GM18870 (cell line): Measurements from ENCODE around the gene METTL26.

Experiments
- ATAC-seq: cut with Tn5 transposase; IDR thresholded peaks from one replicate; pipeline ENCODE4 v1.9.1; 2021; ENCODE audit warnings: moderate library complexity; ENCODE audit not compliant: unreplicated experiment

Gene METTL26

DNA sequence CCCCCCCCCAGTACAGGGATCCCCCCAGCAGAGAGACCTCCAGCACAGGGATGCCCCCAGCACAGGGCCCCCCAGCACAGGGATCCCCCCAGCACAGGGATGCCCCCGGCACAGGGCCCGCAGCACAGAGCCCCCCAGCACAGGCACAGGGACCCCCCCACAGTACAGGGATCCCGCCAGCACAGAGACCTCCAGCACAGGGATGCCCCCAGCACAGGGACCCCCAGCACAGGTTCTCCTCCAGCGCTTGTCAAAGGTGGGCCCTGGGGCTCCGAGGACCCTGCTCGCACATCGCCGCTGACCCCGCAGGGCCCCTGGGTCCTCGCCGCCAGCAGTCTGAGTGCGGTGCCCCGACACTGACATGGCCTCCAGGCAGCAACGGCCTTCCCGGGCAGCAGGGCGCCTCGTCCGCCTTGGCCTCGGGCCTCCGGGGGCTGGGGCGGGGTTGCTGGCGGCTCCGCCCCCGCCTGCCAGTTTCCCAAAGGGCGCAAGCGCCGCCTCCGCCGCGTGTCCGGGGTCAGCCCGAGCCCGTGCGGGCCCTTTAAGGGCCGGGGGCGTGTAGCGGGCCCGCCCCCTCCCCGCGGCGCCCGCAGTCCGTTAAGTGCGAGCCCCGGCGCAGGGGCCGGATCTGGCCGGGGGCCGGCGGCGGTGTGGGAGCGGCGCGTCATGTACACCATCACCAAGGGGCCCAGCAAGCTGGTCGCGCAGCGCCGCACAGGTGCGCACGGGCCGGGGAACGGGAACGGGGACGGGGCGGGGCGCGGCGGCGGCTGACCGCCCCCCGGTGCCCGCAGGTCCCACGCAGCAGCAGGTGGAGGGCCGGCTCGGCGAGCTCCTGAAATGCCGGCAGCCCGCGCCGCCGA lies 5.5 kb upstream of the METTL26 start, which contains the start of gene MCRIP2:
Gene MCRIP2 (plus strand): TSS at position 503 of the 863 bp plus-strand sequence. CDS start 164 bp downstream, at position 667.
- ATAC-seq = no peak

DNA sequence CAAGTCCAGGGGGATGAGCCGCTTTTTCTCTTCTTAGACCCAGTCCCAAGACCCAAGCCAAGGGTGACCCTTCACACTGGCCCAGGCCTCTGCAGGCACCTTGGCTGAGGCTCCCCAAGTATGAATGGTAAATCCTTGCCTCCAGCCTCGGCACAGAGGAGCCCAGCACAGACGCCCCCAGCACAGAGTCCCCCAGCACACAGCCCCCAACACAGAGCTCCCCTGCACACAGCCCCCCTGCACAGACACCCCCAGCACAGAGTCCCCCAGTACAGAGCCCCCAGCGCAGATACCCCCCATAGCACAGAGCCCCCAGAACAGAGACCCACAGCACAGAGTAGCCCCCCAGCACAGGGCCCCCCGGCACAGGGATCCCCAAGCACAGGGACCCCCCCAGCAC lies 4.5 kb upstream of the METTL26 start:
- ATAC-seq = no peak

DNA sequence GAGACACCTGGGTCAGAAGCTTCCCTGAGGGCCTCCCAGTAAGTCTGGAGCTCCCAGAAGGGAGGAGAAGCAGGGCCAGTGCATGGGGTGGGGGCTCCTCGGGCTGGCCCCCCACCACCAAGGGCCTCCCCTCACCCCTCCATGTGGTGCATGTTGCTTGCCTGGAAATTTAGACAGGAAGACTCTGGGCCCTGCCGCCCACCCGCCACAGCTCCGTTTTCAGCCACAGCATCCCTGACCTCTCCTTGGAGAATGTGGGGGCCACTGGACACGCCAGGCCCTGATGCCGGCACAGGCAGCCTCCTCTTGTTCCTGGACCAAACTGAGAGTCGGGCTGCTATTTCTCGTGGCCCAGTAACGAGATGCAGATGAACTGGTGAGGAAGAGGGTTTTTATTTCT lies 2.7 kb upstream of the METTL26 start:
- ATAC-seq = no peak

DNA sequence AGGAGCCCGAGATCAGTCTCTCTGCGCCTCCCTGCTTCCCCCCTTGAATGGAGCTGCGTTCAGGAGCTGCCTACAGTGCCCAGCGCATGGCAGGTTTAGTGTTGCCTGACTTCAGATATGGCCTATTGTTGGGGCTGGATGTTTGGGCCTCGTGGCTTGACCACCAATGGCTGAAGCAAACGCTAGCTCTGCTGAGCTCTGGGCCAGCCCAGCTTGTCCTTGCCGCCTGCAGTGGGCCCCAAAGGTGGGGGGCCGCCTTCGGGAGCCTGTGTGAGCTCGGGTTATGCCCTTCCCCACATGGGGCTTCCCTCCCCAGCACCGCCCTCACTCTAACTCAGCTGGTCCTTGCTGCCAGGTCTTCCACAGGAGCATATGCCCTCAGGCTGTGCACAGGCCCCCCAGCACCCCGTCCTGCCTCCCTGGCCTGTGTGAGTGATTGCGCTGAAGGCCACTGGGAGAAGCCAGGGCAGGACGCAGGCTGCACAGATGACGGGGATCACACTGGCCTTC lies 2.0 kb upstream of the METTL26 start:
- ATAC-seq = no peak

DNA sequence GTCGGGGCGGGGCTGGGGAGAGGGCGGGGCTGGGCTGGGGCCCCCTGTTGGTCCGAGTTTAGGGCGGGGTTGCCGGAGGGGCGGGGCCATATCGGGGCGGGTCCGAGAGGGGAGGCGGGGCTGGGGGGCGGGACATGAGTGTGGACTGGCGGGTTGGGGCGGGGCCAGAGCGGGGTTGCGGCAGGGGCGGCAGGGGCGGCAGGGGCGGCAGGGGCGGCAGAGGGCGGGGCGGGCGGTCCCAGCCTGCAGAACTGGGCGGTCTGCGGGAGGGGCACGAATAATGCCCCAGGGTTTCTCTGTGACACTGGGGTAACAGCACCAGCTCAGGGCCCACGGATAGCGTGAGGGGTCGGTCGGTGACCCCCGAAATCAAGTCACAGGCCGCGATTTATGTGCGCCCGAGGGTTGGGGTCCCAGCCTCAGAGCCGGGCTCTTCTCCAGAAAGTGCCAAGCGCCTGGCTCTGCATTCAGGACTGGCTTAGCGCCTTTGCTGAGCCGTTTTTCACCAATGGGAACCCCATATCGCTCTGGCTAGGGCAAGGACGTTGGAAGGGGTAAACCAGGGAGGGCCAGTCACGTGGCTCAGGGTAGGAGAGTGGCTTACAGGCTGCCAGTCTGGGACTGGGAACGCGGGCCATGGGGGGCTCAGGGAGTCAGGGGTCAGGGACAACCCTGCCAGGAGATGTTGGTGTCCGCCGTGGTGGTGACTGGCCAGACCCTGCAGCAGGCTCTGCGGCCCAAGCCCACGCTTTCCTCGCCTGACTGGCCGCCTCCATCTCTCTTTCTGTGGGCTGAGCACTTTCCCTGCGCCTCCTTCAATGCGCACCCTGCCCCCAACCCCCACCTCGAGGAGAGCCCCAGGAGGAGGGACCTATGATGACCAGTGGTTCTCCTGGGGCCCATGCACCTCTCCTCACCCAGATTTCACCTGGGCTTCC lies 1.2 kb upstream of the METTL26 start:
- ATAC-seq = no peak

DNA sequence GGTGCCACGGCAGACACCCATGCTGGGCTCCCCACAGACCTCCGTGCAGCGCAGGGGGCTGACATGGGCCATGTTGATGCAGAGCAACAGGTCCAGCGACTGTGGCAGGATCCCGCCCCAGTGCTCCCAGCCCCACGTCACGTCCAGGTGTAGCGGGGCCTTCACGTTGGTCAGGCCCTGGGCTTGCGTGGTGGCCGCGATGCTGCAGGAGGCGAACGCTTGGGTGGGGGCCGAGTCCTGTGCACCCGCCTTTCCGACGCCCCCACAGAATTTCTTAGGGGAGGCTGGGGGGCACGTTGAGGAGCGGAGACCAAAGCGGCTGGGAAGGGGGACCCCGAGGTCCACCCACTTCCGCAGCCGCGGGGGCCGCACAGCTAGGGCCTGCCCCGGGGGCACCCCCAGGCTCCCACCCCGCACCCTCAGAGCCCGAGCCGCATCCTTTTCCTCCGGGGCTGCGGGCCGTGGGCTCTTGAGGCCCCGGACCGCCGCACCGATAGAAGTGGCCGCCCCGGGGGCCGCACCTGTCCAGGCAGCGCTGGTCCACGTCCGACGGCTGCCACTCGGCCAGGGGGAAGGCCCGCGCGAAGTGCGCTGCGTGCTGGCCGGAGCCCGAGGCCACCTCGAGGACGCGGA lies 416 bp downstream of the METTL26 start:
- no peak for ATAC-seq

DNA sequence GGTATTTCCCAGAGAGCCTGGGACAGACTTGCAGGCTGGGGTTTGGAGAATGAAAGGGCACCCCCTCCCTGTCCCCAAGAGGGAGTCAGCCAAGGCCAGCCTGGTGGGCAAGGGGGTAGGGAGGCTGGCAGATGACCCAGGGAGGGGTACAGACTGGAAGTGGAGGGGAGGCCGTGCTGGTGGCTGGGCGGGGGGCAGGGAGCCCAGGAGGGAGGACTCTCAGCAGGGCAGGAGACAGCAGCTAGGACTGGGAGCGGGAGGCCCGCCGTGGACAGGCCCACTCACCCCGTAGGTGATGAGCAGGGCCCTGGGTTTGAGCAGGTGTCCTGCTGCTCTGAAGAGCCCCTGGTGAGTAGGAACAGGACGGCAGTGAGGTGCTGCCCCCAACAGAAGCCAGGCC lies 1.1 kb downstream of the METTL26 start:
- no peak for ATAC-seq

DNA sequence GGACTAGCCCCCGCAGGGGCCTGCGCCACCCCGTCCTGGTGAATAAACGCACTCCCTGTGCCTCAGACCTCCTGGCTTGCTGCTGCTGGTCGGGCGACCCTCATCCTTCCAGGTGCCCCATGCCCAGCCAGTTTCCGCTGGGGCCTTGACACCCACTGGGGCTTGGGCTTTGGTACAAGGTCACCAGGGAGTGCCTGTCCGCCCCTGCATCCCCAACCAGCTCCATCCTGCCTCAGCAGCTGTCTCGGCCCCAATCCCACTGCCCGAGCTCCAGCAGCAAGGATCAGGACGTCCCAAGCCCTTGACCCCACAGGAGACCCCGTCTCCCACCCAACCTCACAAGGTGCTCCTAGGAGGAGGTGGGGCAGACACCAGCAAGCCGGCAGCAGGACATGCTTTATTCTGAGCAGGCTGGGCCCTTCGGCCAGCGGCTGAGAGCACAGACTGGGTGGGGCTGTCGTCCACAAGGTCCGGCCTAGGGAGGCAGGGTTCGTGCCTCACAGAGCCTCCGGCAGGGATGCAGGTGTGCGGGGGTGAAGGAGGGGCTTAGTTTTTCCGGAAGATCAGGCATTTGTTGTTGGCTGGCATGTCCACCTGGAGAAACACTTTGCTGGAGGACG lies 1.9 kb downstream of the METTL26 start:
- no peak for ATAC-seq

DNA sequence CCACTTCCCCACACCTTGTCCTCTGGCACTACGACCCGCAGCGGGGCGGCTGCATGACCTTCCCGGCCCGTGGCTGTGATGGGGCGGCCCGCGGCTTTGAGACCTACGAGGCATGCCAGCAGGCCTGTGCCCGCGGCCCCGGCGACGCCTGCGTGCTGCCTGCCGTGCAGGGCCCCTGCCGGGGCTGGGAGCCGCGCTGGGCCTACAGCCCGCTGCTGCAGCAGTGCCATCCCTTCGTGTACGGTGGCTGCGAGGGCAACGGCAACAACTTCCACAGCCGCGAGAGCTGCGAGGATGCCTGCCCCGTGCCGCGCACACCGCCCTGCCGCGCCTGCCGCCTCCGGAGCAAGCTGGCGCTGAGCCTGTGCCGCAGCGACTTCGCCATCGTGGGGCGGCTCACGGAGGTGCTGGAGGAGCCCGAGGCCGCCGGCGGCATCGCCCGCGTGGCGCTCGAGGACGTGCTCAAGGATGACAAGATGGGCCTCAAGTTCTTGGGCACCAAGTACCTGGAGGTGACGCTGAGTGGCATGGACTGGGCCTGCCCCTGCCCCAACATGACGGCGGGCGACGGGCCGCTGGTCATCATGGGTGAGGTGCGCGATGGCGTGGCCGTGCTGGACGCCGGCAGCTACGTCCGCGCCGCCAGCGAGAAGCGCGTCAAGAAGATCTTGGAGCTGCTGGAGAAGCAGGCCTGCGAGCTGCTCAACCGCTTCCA lies 2.6 kb downstream of the METTL26 start:
- ATAC-seq = no peak

DNA sequence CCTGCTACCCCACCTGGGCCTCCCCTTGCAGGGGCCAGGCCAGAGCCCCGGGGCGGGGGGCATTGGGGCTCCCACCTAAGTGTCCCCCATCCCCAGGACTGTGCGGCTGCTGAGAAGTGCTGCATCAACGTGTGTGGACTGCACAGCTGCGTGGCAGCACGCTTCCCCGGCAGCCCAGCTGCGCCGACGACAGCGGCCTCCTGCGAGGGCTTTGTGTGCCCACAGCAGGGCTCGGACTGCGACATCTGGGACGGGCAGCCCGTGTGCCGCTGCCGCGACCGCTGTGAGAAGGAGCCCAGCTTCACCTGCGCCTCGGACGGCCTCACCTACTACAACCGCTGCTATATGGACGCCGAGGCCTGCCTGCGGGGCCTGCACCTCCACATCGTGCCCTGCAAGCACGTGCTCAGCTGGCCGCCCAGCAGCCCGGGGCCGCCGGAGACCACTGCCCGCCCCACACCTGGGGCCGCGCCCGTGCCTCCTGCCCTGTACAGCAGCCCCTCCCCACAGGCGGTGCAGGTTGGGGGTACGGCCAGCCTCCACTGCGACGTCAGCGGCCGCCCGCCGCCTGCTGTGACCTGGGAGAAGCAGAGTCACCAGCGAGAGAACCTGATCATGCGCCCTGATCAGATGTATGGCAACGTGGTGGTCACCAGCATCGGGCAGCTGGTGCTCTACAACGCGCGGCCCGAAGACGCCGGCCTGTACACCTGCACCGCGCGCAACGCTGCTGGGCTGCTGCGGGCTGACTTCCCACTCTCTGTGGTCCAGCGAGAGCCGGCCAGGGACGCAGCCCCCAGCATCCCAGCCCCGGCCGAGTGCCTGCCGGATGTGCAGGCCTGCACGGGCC lies 3.4 kb downstream of the METTL26 start:
- no peak for ATAC-seq

DNA sequence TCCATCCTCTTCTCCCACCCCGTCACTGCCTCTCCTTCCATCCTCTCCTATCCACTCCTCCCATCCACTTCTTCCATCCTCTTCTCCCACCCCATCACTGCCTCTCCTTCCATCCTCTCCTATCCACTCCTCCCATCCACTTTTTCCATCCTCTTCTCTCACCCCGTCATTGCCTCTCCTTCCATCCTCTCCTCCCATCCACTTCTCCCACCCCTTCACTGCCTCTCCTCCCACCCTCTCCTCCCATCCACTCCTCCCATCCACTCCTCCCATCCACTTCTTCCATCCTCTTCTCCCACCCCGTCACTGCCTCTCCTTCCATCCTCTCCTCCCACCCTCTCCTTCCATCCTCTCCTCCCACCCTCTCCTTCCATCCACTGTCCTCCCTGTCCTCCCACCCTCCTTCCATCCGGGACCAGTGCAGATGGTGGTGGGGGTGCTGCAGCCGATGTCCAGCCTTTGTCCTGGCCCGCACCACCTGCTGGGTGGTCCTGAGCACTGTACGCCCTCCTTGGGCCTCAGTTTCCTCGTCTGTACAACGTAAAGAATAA lies 4.2 kb downstream of the METTL26 start:
- ATAC-seq = no peak

DNA sequence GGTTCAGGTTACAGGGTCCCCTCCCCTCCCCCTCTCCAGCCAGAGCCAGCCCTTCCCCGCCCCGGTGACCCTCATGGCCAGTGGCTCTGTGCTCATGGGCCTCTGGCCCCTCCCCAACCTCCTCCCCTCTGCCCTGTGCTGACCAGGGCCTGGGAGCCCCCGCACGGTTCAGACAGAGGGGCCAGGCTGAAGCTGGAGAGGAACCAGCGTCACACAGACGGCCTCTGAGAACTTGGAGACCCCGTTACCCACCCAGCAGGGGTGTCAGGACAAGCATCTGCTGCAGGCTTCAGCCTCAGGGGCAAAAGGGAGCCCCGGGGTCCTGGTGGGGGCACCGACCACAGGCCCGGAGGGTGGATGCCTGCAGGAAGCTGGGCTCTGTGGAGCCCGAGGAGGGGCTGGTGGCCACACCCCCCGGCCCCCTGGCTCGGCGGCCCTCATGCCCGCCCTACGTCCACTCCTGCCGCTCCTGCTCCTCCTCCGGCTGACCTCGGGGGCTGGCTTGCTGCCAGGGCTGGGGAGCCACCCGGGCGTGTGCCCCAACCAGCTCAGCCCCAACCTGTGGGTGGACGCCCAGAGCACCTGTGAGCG lies 5.2 kb downstream of the METTL26 start, which contains the start of gene WFIKKN1:
Gene WFIKKN1 (plus strand): TSS at position 171 of the 591 bp plus-strand sequence. CDS start 269 bp downstream, at position 440.
- ATAC-seq = no peak

DNA sequence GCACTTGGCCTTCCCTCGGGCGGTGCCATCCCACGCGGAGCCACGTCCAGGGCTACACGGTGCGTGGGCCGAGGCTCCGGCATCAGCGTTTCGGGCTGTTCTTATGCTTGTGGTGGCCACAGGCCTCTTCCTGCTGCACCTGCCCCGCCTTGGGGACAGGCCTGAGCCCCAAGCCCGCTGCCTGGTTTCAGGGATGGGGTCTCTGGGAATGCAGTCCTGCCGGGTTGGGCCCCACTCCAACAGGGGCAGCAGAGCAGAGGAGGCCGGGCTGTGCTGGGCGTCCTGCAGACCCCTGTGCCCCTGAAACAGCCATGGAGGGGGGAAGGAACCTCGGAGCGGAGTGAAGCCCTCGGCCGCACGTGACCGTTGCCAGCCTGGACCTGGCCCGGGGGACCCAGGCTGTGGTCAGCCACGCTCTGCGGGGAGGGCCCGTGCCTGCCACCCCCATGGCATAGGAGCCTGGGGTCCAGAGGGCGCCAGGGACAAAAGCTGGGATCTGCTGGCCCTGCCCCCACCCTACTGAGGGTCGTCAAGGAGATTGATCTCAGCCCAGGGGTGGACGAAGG lies 5.8 kb downstream of the METTL26 start:
- ATAC-seq = no peak

DNA sequence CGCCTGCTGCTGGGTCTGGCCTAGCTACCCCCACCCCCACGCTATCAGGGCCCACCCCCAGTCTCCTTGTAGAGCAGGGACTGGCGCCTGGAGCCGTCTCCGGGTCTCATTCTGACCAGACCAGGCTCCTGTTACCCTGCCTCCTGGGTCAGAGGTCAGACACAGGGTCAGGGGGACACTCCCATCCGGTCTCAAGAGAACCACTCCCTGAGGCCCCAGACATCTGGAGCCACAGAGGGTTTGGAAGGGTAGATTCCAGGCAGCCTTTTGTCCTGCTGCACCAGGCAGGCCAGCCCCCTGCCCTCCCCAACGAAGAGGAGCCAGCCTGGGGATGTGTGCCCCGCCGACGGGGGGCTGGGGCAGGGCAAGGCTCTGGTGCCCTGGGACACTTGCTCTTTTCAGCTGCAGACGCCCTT lies 6.3 kb downstream of the METTL26 start:
- no peak for ATAC-seq

DNA sequence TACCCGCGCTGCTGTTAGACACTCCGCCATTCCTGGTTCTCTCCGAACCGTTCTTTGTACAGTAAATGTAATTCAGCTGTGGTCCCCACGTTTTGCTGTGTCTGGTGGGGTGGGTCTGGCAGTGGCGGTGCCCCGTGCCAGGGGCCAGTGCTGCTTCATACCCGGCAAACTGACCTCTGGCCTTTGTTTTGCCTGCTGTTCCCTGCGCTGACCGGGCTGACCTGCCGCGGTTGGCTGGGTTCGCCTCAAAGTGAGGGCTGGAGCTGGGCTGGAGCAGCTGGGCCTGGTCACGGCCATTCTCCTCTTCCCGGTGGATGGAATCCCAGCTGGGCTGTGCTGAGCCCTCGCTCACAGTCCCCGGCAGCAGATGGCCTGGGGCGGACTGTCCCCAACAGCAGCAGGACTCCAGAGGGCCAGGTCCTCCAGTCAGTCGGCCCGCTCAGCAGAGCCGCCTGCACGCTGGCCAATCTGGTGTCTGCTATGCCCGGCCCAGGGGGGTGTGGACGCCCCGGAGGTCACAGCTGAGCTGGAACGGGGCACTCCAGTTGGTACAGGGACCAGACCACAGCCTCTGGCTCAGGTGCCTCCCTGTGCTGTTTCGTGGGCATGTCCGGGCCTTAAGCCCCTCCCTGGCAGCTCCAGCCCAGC lies 6.8 kb downstream of the METTL26 start:
- ATAC-seq = no peak

DNA sequence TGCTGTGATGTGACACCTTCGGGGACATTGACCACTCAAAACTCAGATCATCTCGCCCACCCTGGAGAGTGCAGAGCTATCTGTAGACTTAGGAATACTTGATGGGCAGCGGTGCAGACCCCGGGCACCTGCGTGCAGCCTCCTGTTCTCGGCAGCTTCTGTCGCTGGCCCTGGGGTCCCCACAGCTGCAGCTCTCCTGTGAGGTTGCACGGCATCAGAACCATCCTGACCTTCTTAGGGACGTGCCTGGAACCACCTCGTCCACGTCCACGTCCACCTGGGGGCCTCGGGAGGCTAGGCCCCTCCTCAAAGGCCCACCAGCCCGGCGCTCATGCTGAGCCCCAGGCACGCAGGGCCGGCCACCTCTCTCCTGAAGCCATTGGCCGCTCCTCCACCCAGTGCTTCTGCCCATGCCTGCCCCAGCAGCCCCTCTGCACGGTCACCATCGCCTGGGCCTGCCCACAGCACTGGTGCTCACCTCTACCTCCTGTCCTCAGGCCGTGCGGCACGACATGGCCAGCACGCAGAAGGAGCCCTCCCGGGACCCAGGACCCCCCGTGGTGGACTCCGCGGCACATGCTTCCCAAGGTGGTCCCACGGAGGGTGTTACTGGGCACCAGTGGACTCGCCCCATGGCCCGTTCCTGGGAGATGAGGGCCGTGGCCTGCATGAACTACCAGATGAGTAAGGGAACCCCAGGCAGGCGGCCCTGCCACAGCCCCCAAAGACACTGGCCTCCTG lies 7.6 kb downstream of the METTL26 start:
- ATAC-seq = no peak
